Myocyte (in vitro differentiated cells): Measurements from ENCODE around the gene HARBI1. TPM values are rescaled to one million over a fixed set of nuclear protein-coding genes. Genes with fewer than 3 reads are reported as not detected.

Experiments
- DNase-seq: peaks from one replicate; pipeline ENCODE4 v3.0.0-alpha.2; 2012; ENCODE audit warnings: low read depth
- total RNA-seq: library from RNA; depleted of rRNA; stranded (reverse); fragments of >200 nt; gene quantifications from 2 replicates; pipeline ENCODE4 v1.2.3, GENCODE V29; 2014

HARBI1 gene
- total RNA-seq, 1 donor from 2014 or later = 4.3 TPM

- no peak for DNase-seq
These were observed 18.6 kb upstream of the HARBI1 start for GRCh38 chr11:46635557-46636139.

DNA sequence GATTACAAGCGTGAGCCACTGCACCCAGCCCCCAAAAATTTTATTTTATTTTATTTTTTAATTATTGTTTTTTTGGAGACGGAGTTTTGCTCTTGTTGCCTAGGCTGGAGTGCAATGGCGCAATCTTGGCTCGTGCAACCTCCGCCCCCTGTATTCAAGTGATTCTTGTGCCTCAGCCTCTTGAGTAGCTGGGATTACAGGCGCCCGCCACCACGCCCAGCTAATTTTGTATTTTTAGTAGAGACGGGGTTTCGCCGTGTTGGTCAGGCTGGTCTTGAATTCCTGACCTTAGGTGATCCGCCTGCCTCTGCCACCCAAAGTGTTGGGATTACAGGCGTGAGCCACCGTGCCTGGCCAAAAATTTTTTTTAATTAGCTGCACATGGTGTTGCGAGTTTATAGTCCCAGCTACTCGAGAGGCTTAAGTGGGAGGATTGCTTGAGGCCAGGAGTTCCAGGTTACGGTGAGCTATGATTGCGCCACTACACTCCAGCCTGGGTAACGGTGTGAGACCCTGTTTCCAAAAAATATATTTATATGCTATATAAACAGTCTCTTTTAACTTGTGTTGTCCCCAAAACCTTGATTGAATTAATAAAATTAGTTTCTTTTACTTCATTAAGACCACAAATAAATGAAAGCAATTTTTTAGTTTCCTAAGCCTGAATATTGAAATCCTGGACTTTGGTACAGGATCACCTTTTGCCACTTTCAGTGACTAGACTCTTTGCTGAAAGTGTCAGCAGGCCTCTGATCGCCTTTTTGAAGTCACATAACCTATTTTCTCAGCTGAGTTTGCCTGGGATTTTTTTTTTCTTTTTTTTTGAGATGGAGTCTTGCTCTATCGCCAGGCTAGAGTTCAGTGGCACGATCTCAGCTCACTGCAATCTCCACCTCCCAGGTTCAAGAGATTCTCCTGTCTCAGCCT, 16.5 kb upstream of the HARBI1 start:
- DNase-seq = no peak

- no peak for DNase-seq
These were observed 15.5 kb upstream of the HARBI1 start for GRCh38 chr11:46632502-46632901.

DNA sequence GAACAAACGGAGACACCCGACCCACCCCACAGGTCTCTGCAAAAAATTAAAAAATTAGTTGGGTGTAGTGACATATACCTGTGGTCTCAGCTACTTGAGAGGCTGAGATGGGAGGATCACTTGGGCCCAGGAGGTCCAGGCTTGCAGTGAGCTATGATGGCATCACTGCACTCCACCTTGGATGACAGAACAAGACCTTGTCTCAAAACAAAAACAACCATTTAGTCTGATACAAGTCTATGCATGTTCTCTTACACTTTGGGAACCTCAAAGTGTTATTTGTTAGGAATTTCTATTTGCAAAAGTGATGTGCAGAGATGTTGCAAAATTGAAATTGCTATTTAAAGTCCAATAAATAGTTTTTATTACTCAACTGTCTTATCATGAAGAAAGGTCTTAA, 14.6 kb upstream of the HARBI1 start:
- no peak for DNase-seq

DNA sequence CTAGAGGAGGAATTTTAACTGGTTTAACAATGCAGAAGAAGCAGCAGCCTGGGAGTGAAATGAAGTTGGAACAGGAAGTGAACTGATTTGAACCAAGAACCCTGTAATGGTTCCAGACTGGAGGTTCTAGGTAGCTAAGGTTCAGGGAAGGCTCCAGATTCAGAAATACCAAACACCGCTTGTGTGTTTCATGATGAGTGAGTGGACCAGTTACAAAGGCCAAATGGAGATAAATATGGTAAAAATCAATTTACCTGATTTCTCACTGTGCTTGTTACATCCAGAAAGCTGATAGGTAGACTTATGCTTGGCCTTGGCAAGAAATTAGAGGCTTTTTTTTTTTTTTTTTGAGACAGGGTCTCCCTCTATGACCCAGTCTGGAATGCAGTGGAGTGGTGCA, 13.2 kb upstream of the HARBI1 start:
- DNase-seq = no peak

DNA sequence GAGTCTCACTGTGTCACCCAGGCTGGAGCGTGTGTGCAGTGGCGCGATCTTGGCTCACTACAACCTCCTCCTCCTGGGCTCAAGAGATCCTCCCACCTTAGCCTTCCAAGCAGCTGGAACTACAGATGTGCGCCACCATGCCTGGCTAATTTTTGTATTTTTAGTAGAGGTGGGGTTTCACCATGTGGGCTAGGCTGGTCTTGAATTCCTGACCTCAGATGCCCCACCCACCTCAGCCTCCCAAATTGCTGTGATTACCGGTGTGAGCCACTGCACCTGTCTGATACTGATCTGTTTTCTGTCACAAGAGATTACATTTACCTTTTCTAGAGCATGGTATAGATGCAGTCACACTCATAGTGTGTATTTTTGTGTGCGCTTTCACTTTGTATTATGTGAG, 11.9 kb upstream of the HARBI1 start:
- DNase-seq = peak; percentile 2

DNA sequence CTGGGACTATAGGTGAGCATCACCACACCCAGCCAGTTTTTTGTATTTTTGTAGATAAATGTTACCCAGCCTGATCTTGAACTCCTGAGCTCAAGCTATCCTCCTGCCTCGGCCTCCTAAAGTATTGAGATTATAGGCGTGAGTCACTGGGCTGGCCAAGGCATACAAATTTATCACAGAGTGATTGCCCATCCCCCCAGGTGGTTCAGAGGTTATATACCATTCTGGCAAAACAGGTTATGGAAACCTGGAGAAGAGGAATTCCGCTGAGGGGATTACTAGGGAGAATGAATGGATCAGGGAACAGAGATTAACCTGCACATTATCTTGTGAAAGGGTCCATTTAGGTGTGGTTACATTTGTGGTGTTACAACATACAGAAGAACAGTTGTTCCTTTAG, 8.4 kb upstream of the HARBI1 start:
- no peak for DNase-seq

DNA sequence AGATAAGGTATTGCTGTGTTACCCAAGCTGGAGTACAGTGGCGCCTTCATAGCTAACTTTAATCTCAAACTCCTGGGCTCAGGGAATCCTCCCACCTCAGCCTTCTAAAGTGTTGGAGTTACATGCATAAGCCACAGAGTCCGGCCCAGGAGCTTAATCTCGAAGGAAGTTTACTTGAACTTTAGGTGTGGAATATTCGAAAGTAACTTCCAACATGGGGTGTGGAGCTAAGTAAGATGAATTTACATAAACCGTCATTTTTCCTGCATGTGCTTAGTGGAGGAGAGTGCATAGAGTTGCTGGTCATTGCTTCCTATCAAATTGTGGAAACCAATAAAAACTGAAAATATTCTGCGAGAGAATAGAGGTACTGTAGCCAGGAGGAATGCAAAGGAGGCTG, 1.8 kb upstream of the HARBI1 start:
- DNase-seq = no peak

DNA sequence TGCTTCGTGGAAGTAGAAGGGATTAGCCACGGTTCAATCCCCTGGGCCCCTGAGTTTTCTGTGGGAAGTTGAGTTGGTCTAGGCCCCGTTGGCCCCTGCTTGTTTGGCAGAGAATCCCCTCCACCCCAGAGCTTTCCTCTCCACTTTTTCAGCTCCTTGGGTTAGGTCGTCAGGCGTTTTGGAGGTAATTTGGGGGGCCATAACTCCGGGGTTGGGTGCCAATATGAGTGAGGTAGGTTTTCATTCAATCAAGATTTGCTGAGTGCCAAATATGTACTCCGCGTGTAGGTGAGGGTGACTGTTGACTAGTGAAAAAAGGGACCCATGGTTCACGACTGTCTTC, 916 bp upstream of the HARBI1 start:
- DNase-seq = no peak

- no peak for DNase-seq
These were observed 385 bp downstream of the HARBI1 start for GRCh38 chr11:46616551-46617133.

GRCh38 chr11:46615756-46616155, 1.3 kb downstream of the HARBI1 start:
- no peak for DNase-seq

- DNase-seq = no peak
These were observed 4.7 kb downstream of the HARBI1 start for GRCh38 chr11:46612326-46612725.

- no peak for DNase-seq
These were observed 5.3 kb downstream of the HARBI1 start for GRCh38 chr11:46611526-46612304.

- no peak for DNase-seq
These were observed 7.6 kb downstream of the HARBI1 start for GRCh38 chr11:46609386-46609785.

GRCh38 chr11:46607516-46607915, 9.5 kb downstream of the HARBI1 start:
- no peak for DNase-seq

- DNase-seq = no peak
These were observed 12.2 kb downstream of the HARBI1 start for GRCh38 chr11:46604796-46605195.

- DNase-seq = no peak
These were observed 13.2 kb downstream of the HARBI1 start for GRCh38 chr11:46603704-46604308.

DNA sequence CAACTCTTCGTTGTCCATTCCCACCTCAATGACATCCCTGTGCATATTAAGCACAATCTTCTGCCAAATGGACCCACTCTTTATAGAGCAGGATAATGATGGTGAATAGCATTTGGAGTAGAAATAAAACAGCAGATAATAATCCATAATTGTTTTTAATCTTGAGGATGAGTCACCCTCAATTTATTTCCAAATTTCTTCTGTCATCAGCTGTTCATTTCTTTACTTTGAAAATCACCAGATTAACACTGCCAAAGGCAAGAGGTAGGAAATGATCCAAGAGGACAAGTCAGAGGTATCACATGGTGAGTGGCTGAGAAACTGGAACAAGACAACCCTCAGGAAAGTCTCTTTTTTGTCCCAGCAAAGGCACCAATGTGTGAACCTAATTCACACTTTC, 15.9 kb downstream of the HARBI1 start:
- peak; percentile 17 for DNase-seq

- DNase-seq = peak; percentile 8
These were observed 16.6 kb downstream of the HARBI1 start for GRCh38 chr11:46600194-46600960.

DNA sequence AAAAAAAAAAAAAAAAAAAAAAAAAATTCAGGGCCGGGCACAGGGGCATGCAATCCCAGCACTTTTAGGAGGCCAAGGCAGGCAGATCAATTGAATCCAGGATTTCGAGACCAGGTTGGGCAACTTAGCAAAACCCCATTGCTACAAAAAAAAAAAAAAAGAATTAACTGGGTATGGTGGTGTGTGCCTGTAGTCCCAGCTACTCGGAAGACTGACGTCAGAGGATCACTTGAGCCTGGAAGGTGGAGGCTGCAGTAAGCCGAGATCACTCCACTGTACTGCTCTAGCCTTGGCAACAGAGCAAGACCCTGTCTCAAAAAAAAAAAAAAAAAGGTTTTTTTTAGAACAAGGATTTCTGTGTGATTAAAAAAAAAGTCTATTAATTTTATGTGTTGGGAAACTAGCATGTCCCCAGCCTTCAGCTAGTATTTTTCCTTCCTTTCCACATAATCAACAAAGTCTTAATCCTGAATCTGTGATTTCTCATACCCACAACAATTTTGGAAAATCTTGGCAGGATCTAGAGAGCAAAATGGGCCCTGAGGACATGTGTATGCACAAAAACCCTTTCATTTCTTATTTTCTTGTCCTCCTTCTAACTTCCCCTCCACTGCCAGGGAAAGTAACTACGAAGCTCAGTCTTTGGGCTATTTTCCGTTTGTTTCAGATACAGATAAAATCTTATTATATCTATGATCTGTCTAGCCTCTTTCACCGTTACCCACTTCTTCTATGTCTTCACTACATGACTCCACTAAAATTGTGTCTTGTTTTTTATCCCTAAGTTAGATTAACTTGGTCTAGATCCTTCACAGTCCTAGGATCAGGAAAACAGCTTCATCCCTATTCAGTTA, 17.5 kb downstream of the HARBI1 start:
- peak; percentile 35 for DNase-seq
